GM10266 (cell line): Measurements from ENCODE around the gene GAA.

Source experiments
- DNase-seq: peaks from one replicate; pipeline ENCODE4 v3.0.0; 2012; ENCODE audit errors: extremely low spot score
- CTCF ChIP-seq: IDR thresholded peaks from 2 replicates; pipeline ENCODE4 v1.5.1; 2012; ENCODE audit warnings: mild to moderate bottlenecking, low read depth; ENCODE audit not compliant: control insufficient read depth, insufficient read depth; ENCODE audit errors: missing control alignments

GAA gene

GRCh38 chr17:80091376-80091775 lies 10.0 kb upstream of the GAA start:
- no peak for TF ChIP-seq CTCF
- DNase-seq, result no peak

- no peak for TF ChIP-seq CTCF
- DNase-seq, result no peak
Measured at GRCh38 chr17:80092959-80093358, 8.4 kb upstream of the GAA start.

- no peak for TF ChIP-seq CTCF
- no peak for DNase-seq
Measured at GRCh38 chr17:80095038-80095843, 6.1 kb upstream of the GAA start.

- DNase-seq, result no peak
- no peak for TF ChIP-seq CTCF
Measured at GRCh38 chr17:80095844-80096475, 5.4 kb upstream of the GAA start.

GRCh38 chr17:80096561-80097021 lies 4.8 kb upstream of the GAA start:
- TF ChIP-seq CTCF, result no peak
- DNase-seq, result no peak

GRCh38 chr17:80097127-80097621 lies 4.2 kb upstream of the GAA start:
- DNase-seq, result no peak

More at GRCh38 chr17:80097127-80097621, 4.2 kb upstream of the GAA start:
- no peak for TF ChIP-seq CTCF
